Naive B cell (primary cell): ENCODE measurements around the gene FAM90A1. TPM values are rescaled to one million over a fixed set of nuclear protein-coding genes. Genes with fewer than 3 reads are reported as not detected.
"Not testable (repeated sequence)": the region's sequence is repeated elsewhere in the genome, so short reads cannot be mapped to it uniquely, and the experiment has no call there.

Source experiments
- ATAC-seq, 2 donors: fragments of 150-1000 bp; cut with Tn5 transposase; 2 replicates each; pipeline ENCODE4 v1.10.0; 2021; ENCODE audit warnings: low read depth in 2 of 2, mild to moderate bottlenecking in 2 of 2, moderate library complexity in 2 of 2
- DNase-seq: peaks from one replicate; pipeline ENCODE4 v3.0.0; 2022
- H3K27ac Mint-ChIP-seq, 6 donors: one replicate each; pipeline ENCODE4 v1.8.0; 2020 to 2022; ENCODE audit warnings: mild to moderate bottlenecking in 6 of 6, mixed read lengths in 6 of 6, moderate library complexity in 5 of 6, inconsistent platforms in 2 of 6
- H3K27me3 Mint-ChIP-seq, 3 donors: one replicate each; pipeline ENCODE4 v1.8.0; 2021 to 2022; ENCODE audit warnings: mixed read lengths in 3 of 3, mild to moderate bottlenecking in 1 of 3
- H3K36me3 Mint-ChIP-seq, 2 donors: one replicate each; pipeline ENCODE4 v1.8.0; 2020 to 2022; ENCODE audit warnings: mixed read lengths in 2 of 2, inconsistent platforms in 1 of 2, mild to moderate bottlenecking in 1 of 2
- H3K4me1 Mint-ChIP-seq, 3 donors: one replicate each; pipeline ENCODE4 v1.8.0; 2020 to 2022; ENCODE audit warnings: mixed read lengths in 3 of 3, inconsistent platforms in 1 of 3, mild to moderate bottlenecking in 1 of 3, moderate library complexity in 1 of 3
- H3K4me3 Mint-ChIP-seq, 8 donors: one replicate each; pipeline ENCODE4 v1.8.0; 2020 to 2022; ENCODE audit warnings: mild to moderate bottlenecking in 8 of 8, mixed read lengths in 8 of 8, moderate library complexity in 8 of 8, inconsistent platforms in 2 of 8
- H3K9me3 Mint-ChIP-seq, 7 donors: one replicate each; pipeline ENCODE4 v1.8.0; 2020 to 2022; ENCODE audit warnings: mixed read lengths in 7 of 7, mild to moderate bottlenecking in 5 of 7, inconsistent platforms in 2 of 7, moderate library complexity in 1 of 7
- polyA plus RNA-seq, 6 donors: library from polyadenylated mRNA; unstranded; fragments of 300-500 nt; fragmentation: Illumina TruSeq; gene quantifications; one replicate each; pipeline ENCODE4 v1.2.3, GENCODE V29; 2021; ENCODE audit warnings: low read depth in 6 of 6

Gene FAM90A1
- polyA plus RNA-seq, 6 donors from 2014 or later = not detected

DNA sequence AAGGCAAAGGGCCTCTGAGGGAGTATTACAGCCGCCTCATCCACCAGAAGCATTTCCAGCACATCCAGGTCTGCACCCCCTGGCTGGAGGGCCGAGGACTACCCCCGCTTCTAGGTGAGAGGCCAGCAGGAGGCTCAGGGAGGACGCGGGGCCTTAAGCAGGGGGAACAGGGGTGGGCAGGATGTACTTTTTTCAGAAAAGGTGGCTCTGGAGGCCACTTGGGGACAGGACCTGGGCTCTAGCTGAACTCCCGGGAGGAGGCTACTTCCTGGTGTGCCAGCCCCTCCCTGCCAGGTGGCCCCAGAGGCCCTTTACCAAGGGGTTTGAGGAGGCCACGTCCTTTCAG lies 287 bp upstream of the FAM90A1 start:
- not testable (repeated sequence) for H3K27ac Mint-ChIP-seq, DNase-seq, ATAC-seq, H3K27me3 Mint-ChIP-seq, H3K9me3 Mint-ChIP-seq, H3K36me3 Mint-ChIP-seq
- peak overlapping the region in 7 of 8 donors; percentile 78 to 88 (median 84) for H3K4me3 Mint-ChIP-seq
- peaks cover 19 to 22% (median 21%) of the 10 kb centered on the region in 3 donors for H3K4me1 Mint-ChIP-seq

GRCh38 chr12:8226355-8226754 lies 1.1 kb downstream of the FAM90A1 start:
- peak overlapping the region in 2 of 6 donors; percentile 13 to 47 for H3K27ac Mint-ChIP-seq
- no peaks in the 10 kb centered on the region for H3K9me3 Mint-ChIP-seq
- no peak for DNase-seq
- peak overlapping the region in 2 of 8 donors; percentile 2 to 84 for H3K4me3 Mint-ChIP-seq
- peaks cover 8 to 13% (median 9%) of the 10 kb centered on the region in 3 donors for H3K4me1 Mint-ChIP-seq
- no peak for ATAC-seq
- no peaks in the 10 kb centered on the region for H3K27me3 Mint-ChIP-seq
- no peaks in the 10 kb centered on the region for H3K36me3 Mint-ChIP-seq

GRCh38 chr12:8224782-8225181 lies 2.6 kb downstream of the FAM90A1 start:
- DNase-seq, H3K27me3 Mint-ChIP-seq, H3K9me3 Mint-ChIP-seq, H3K4me1 Mint-ChIP-seq, H3K36me3 Mint-ChIP-seq, ATAC-seq, H3K4me3 Mint-ChIP-seq: not testable (repeated sequence)
- peak overlapping the region in 3 of 6 donors; percentile 5 to 42 (median 36) for H3K27ac Mint-ChIP-seq

- H3K27me3 Mint-ChIP-seq, H3K4me1 Mint-ChIP-seq, H3K4me3 Mint-ChIP-seq, H3K27ac Mint-ChIP-seq, H3K9me3 Mint-ChIP-seq, ATAC-seq, DNase-seq, H3K36me3 Mint-ChIP-seq: not testable (repeated sequence)
Measured at GRCh38 chr12:8223646-8224045, 3.8 kb downstream of the FAM90A1 start.

- peak overlapping the region in 1 of 6 donors; percentile 18 for H3K27ac Mint-ChIP-seq
- not testable (repeated sequence) for DNase-seq, H3K27me3 Mint-ChIP-seq, H3K4me1 Mint-ChIP-seq, H3K36me3 Mint-ChIP-seq, ATAC-seq, H3K4me3 Mint-ChIP-seq, H3K9me3 Mint-ChIP-seq
Measured at GRCh38 chr12:8222303-8222702, 5.1 kb downstream of the FAM90A1 start.

DNA sequence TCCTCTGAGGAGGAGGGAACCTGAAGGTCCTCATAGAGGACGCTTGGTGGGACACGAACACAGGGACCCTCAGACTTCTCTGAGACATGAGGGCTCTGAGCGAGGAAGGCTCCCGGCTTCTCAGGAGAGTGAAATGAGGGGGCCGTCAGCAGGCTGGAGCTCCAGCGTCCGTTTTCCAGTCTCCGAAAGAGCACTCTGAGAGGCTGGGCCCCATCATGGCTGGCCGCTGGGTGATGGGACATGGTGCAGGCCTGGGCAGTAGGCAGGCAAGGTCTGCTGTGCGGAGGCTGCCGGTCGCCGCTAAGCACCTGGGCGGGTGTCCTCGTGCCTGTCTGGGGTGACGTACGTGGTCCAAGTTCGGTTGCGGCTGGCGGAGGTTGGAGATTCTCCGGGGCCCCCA lies 5.6 kb downstream of the FAM90A1 start:
- not testable (repeated sequence) for H3K4me1 Mint-ChIP-seq, H3K4me3 Mint-ChIP-seq, H3K27me3 Mint-ChIP-seq, H3K9me3 Mint-ChIP-seq, H3K27ac Mint-ChIP-seq, ATAC-seq, DNase-seq, H3K36me3 Mint-ChIP-seq

- DNase-seq, H3K4me1 Mint-ChIP-seq, H3K27ac Mint-ChIP-seq, H3K27me3 Mint-ChIP-seq, H3K36me3 Mint-ChIP-seq, ATAC-seq, H3K9me3 Mint-ChIP-seq: not testable (repeated sequence)
- peak overlapping the region in 1 of 8 donors; percentile 29 for H3K4me3 Mint-ChIP-seq
Measured at GRCh38 chr12:8221375-8221774, 6.0 kb downstream of the FAM90A1 start.

DNA sequence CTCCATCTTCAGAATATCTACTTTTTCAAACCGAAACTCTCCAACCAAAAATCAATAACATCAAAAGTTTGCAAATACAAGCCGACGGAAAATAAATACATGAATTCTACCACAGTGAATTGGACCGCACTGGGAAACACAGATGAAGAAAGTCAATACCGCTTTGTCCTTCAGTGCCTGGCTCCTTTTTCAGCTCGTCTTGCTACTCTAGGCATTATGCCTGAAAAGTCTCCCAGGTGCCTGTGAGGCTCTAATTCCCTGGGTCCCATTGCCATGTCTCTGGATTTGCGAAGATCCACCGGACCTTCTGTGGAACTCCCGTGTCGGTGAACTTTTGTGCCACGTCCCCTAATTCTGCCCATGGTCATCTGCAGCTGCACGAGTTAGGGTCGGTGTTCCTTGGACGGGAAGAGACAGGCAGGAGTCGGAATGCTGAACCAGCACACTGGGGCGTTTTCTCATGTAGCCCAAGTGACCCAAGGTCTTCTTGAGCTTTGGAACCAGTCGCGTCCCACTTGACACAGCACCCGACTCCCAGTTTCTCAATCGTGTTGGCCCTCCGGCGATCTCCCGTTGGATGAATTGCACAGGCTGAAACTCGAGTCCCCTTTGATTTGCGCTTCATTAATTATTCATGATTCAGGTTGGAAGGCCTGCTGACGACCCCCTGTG lies 8.6 kb downstream of the FAM90A1 start:
- H3K4me1 Mint-ChIP-seq, H3K36me3 Mint-ChIP-seq, ATAC-seq, H3K4me3 Mint-ChIP-seq, H3K27me3 Mint-ChIP-seq, DNase-seq, H3K9me3 Mint-ChIP-seq: not testable (repeated sequence)
- H3K27ac Mint-ChIP-seq = peak overlapping the region in 1 of 6 donors; percentile 32

DNA sequence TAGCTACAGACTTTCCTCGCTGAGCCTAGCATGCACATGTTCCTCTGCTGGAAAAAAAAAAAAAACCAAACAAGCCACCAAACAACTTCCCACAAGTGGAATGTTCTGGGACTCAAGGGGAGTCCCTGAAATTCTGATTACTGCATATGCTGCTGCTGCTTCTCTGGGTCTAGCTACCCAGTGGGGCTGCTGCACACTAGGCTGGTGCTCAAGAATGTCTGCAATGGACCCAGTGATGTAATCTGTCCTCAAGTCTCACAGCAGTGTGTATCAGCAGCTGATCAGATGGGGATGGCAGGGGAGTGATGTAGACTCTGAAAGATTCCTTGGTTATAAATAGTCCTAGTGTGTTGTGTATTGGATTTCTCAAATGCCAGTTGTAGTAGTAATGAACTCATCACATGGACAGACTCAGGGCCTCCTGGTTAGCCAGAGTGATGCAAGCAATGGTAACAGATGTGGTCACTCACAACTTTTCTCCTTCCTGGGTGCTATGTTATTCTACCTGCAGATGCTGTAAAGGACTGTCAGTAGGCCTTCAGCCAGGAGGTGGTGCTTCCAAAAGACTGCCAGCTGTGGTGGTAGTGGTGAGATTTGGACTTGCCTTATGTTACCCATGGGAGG lies 29.6 kb downstream of the FAM90A1 start:
- not testable (repeated sequence) for H3K4me1 Mint-ChIP-seq, H3K4me3 Mint-ChIP-seq, DNase-seq, ATAC-seq, H3K9me3 Mint-ChIP-seq, H3K27me3 Mint-ChIP-seq
- Mint-ChIP-seq H3K36me3 (peaks cover 0 to 13% of the 10 kb centered on the region in 2 donors), H3K27ac (peak overlapping the region in 1 of 6 donors; percentile 54)

DNA sequence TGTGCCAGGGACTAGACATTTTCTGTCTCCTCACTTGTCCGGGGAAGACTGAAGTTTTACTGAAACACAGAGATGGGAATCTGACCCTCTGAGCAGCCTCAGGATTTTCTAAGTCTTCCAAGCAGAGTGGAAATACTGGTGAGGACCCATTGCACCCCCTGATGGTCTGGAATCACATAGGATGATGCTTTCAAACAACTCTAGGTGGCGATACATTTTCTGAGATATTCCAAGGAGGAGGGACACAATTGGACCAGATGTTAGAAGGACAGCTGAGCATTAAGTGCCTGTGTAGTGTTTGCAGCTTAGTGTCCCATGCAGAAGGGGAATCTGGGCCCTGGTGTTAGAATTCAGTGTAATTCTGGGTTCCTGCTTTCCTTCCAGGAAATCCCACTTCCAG lies 39.3 kb downstream of the FAM90A1 start:
- not testable (repeated sequence) for H3K27me3 Mint-ChIP-seq, H3K9me3 Mint-ChIP-seq, H3K4me3 Mint-ChIP-seq, H3K36me3 Mint-ChIP-seq, H3K4me1 Mint-ChIP-seq, H3K27ac Mint-ChIP-seq, ATAC-seq, DNase-seq

DNA sequence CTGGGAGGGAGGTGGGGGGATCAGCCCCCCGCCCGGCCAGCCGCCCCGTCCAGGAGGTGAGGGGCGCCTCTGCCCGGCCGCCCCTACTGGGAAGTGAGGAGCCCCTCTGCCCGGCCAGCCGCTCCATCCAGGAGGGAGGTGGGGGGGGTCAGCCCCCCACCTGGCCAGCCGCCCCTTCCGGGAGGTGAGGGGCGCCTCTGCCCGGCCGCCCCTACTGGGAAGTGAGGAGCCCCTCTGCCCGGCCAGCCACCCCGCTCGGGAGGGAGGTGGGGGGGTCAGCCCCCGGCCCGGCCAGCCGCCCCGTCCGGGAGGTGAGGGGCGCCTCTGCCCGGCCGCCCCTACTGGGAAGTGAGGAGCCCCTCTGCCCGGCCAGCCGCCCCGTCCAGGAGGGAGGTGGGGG lies 43.2 kb downstream of the FAM90A1 start:
- H3K27ac Mint-ChIP-seq, ATAC-seq, H3K9me3 Mint-ChIP-seq, H3K4me3 Mint-ChIP-seq, H3K36me3 Mint-ChIP-seq, DNase-seq, H3K27me3 Mint-ChIP-seq: not testable (repeated sequence)
- H3K4me1 Mint-ChIP-seq = peaks cover 4 to 24% (median 11%) of the 10 kb centered on the region in 3 donors

DNA sequence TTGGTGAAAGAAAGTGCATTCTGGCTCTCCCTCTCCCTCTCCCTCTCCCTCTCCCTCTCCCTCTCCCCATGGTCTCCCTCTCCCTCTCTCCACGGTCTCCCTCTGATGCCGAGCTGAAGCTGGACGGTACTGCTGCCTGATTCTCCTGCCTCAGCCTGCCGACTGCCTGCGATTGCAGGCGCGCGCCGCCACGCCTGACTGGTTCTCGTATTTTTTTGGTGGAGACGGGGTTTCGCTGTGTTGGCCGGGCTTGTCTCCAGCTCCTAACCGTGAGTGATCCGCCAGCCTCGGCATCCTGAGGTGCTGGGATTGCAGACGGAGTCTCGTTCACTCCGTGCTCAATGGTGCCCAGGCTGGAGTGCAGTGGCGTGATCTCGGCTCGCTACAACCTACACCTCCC lies 44.1 kb downstream of the FAM90A1 start:
- not testable (repeated sequence) for H3K36me3 Mint-ChIP-seq, DNase-seq, H3K9me3 Mint-ChIP-seq, ATAC-seq, H3K27me3 Mint-ChIP-seq, H3K4me3 Mint-ChIP-seq, H3K27ac Mint-ChIP-seq
- H3K4me1 Mint-ChIP-seq = peaks cover 4 to 24% (median 11%) of the 10 kb centered on the region in 3 donors

DNA sequence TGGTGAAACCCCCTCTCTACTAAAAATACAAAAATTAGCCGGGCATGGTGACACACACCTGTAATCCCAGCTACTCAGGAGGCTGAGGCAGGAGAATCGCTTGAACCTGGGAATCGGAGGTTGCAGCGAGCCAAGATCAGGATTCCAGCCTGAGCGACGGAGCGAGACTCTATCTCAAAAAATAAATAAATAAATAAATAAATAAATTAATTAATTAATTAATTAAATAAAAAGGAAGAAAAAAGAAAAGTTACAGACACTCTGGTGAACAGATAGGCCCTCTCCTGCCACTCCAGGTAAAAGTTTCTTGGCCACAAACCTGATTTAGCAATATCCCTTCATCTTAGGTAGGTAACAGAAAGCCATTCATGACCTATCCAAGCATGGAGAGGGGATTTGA lies 44.5 kb downstream of the FAM90A1 start:
- peaks cover 4 to 24% (median 11%) of the 10 kb centered on the region in 3 donors for H3K4me1 Mint-ChIP-seq
- H3K9me3 Mint-ChIP-seq, H3K27ac Mint-ChIP-seq, H3K36me3 Mint-ChIP-seq, H3K4me3 Mint-ChIP-seq, DNase-seq, ATAC-seq, H3K27me3 Mint-ChIP-seq: not testable (repeated sequence)

- H3K36me3 Mint-ChIP-seq, H3K27me3 Mint-ChIP-seq, DNase-seq, ATAC-seq, H3K9me3 Mint-ChIP-seq: not testable (repeated sequence)
- H3K4me3 Mint-ChIP-seq = peak overlapping the region in 7 of 8 donors; percentile 69 to 91 (median 76)
- H3K4me1 Mint-ChIP-seq = peaks cover 4 to 24% (median 11%) of the 10 kb centered on the region in 3 donors
- H3K27ac Mint-ChIP-seq = peak overlapping the region in 3 of 6 donors; percentile 11 to 54 (median 53)
Measured at GRCh38 chr12:8181271-8181670, 46.1 kb downstream of the FAM90A1 start.
